HEK293 (cell line): Measurements from ENCODE around the gene FKBP10.

Experiments
- BCL11A ChIP-seq: fragments of 450-650 bp; formaldehyde crosslinking; IDR thresholded peaks from 2 replicates; pipeline ENCODE4 v1.5.1; 2016; ENCODE audit warnings: low read depth, missing biosample characterization, missing genetic modification characterization
- KLF10 ChIP-seq: fragments of 450-650 bp; IDR thresholded peaks from 2 replicates; pipeline ENCODE4 v1.5.1; 2018; ENCODE audit warnings: missing biosample characterization, mild to moderate bottlenecking, missing genetic modification characterization
- KLF16 ChIP-seq: fragments of 450-650 bp; formaldehyde crosslinking; IDR thresholded peaks from 2 replicates; pipeline ENCODE4 v1.5.1; 2017; ENCODE audit warnings: missing biosample characterization, missing genetic modification characterization
- KLF8 ChIP-seq: fragments of 450-650 bp; formaldehyde crosslinking; IDR thresholded peaks from 2 replicates; pipeline ENCODE4 v1.5.1; 2016; ENCODE audit warnings: missing biosample characterization, missing genetic modification characterization
- MZF1 ChIP-seq: fragments of 450-650 bp; formaldehyde crosslinking; IDR thresholded peaks from 2 replicates; pipeline ENCODE4 v1.5.1; 2017; ENCODE audit warnings: missing biosample characterization, missing genetic modification characterization, borderline replicate concordance
- OSR2 ChIP-seq: fragments of 450-650 bp; formaldehyde crosslinking; IDR thresholded peaks from 2 replicates; pipeline ENCODE4 v1.5.1; 2016; ENCODE audit warnings: missing biosample characterization, missing genetic modification characterization
- PBX3 ChIP-seq: sonication (generic); formaldehyde crosslinking; IDR thresholded peaks from 2 replicates; pipeline ENCODE4 v1.8.1; 2022; ENCODE audit warnings: mild to moderate bottlenecking, moderate library complexity, missing genetic modification reagents
- SP7 ChIP-seq: fragments of 450-650 bp; formaldehyde crosslinking; IDR thresholded peaks from 2 replicates; pipeline ENCODE4 v1.5.1; 2016; ENCODE audit warnings: missing biosample characterization, missing genetic modification characterization
- ZBTB21 ChIP-seq: fragments of 450-650 bp; formaldehyde crosslinking; IDR thresholded peaks from 2 replicates; pipeline ENCODE4 v1.5.1; 2017; ENCODE audit warnings: missing biosample characterization, missing genetic modification characterization
- ZBTB8A ChIP-seq: fragments of 450-650 bp; formaldehyde crosslinking; IDR thresholded peaks from 2 replicates; pipeline ENCODE4 v1.5.1; 2016; ENCODE audit warnings: missing biosample characterization, missing genetic modification characterization
- ZEB2 ChIP-seq: fragments of 450-650 bp; formaldehyde crosslinking; IDR thresholded peaks from 2 replicates; pipeline ENCODE4 v1.5.1; 2016; ENCODE audit warnings: missing biosample characterization, missing genetic modification characterization
- ZFP41 ChIP-seq: fragments of 450-650 bp; formaldehyde crosslinking; IDR thresholded peaks from 2 replicates; pipeline ENCODE4 v1.5.1; 2016; ENCODE audit warnings: missing biosample characterization, missing genetic modification characterization, borderline replicate concordance
- ZNF10 ChIP-seq: fragments of 450-650 bp; formaldehyde crosslinking; IDR thresholded peaks from 2 replicates; pipeline ENCODE4 v1.5.1; 2017; ENCODE audit warnings: missing biosample characterization, missing genetic modification characterization
- ZNF132 ChIP-seq: fragments of 450-650 bp; formaldehyde crosslinking; IDR thresholded peaks from 2 replicates; pipeline ENCODE4 v1.5.1; 2017; ENCODE audit warnings: missing biosample characterization, missing genetic modification characterization, borderline replicate concordance
- ZNF146 ChIP-seq: fragments of 450-650 bp; formaldehyde crosslinking; IDR thresholded peaks from 2 replicates; pipeline ENCODE4 v1.5.1; 2016; ENCODE audit warnings: missing biosample characterization, missing genetic modification characterization
- ZNF175 ChIP-seq: fragments of 450-650 bp; formaldehyde crosslinking; IDR thresholded peaks from 2 replicates; pipeline ENCODE4 v1.5.1; 2016; ENCODE audit warnings: missing biosample characterization, missing genetic modification characterization
- ZNF280D ChIP-seq: fragments of 450-650 bp; formaldehyde crosslinking; IDR thresholded peaks from 2 replicates; pipeline ENCODE4 v1.5.1; 2016; ENCODE audit warnings: missing biosample characterization, missing genetic modification characterization
- ZNF335 ChIP-seq: fragments of 450-650 bp; formaldehyde crosslinking; conservative IDR thresholded peaks from 2 replicates; pipeline ENCODE4 v1.5.1; 2016; ENCODE audit warnings: missing biosample characterization, missing genetic modification characterization
- ZNF350 ChIP-seq: fragments of 450-650 bp; formaldehyde crosslinking; IDR thresholded peaks from 2 replicates; pipeline ENCODE4 v1.5.0; 2017; ENCODE audit warnings: missing biosample characterization, mild to moderate bottlenecking, missing genetic modification characterization
- ZNF426 ChIP-seq: fragments of 450-650 bp; formaldehyde crosslinking; IDR thresholded peaks from 2 replicates; pipeline ENCODE4 v1.5.1; 2017; ENCODE audit warnings: missing biosample characterization, missing genetic modification characterization, mild to moderate bottlenecking, inconsistent platforms, moderate library complexity
- ZNF433 ChIP-seq: fragments of 450-650 bp; formaldehyde crosslinking; IDR thresholded peaks from 2 replicates; pipeline ENCODE4 v1.5.1; 2016; ENCODE audit warnings: missing biosample characterization, missing genetic modification characterization, low read depth
- ZNF48 ChIP-seq: fragments of 450-650 bp; formaldehyde crosslinking; IDR thresholded peaks from 2 replicates; pipeline ENCODE4 v1.5.1; 2016; ENCODE audit warnings: missing biosample characterization, missing genetic modification characterization
- ZNF530 ChIP-seq: fragments of 450-650 bp; formaldehyde crosslinking; IDR thresholded peaks from 2 replicates; pipeline ENCODE4 v1.5.1; 2016; ENCODE audit warnings: low read depth, missing biosample characterization, missing genetic modification characterization
- ZNF561 ChIP-seq: fragments of 450-650 bp; IDR thresholded peaks from 2 replicates; pipeline ENCODE4 v1.5.1; 2018; ENCODE audit warnings: missing biosample characterization, missing genetic modification characterization, borderline replicate concordance
- ZNF600 ChIP-seq: fragments of 450-650 bp; formaldehyde crosslinking; IDR thresholded peaks from 2 replicates; pipeline ENCODE4 v1.5.1; 2016; ENCODE audit warnings: missing biosample characterization, missing genetic modification characterization
- ZNF624 ChIP-seq: fragments of 450-650 bp; formaldehyde crosslinking; IDR thresholded peaks from 2 replicates; pipeline ENCODE4 v1.5.1; 2017; ENCODE audit warnings: missing biosample characterization, missing genetic modification characterization
- ZNF654 ChIP-seq: fragments of 450-650 bp; formaldehyde crosslinking; IDR thresholded peaks from 2 replicates; pipeline ENCODE4 v1.5.1; 2016; ENCODE audit warnings: low read depth, missing biosample characterization, missing genetic modification characterization
- ZNF658 ChIP-seq: fragments of 450-650 bp; formaldehyde crosslinking; IDR thresholded peaks from 2 replicates; pipeline ENCODE4; 2016; ENCODE audit warnings: missing biosample characterization, missing genetic modification characterization
- ZNF677 ChIP-seq: fragments of 450-650 bp; IDR thresholded peaks from 2 replicates; pipeline ENCODE4 v1.5.0; 2018; ENCODE audit warnings: missing biosample characterization, mild to moderate bottlenecking, missing genetic modification characterization, moderate library complexity
- ZNF777 ChIP-seq: fragments of 450-650 bp; formaldehyde crosslinking; IDR thresholded peaks from 2 replicates; pipeline ENCODE4 v1.5.1; 2017; ENCODE audit warnings: missing biosample characterization, missing genetic modification characterization, borderline replicate concordance
- ZNF791 ChIP-seq: fragments of 450-650 bp; formaldehyde crosslinking; IDR thresholded peaks from 2 replicates; pipeline ENCODE4 v1.5.1; 2016; ENCODE audit warnings: missing biosample characterization, missing genetic modification characterization
- ZSCAN16 ChIP-seq: fragments of 450-650 bp; formaldehyde crosslinking; IDR thresholded peaks from 2 replicates; pipeline ENCODE4 v1.5.1; 2016; ENCODE audit warnings: missing biosample characterization, missing genetic modification characterization
- ZSCAN23 ChIP-seq: fragments of 450-650 bp; formaldehyde crosslinking; IDR thresholded peaks from 2 replicates; pipeline ENCODE4 v1.5.1; 2016; ENCODE audit warnings: missing biosample characterization, missing genetic modification characterization
- TF ChIP-seq, protein P1 (sequence below): fragments of 450-650 bp; formaldehyde crosslinking; IDR thresholded peaks from 2 replicates; pipeline ENCODE4 v1.5.1; 2016; ENCODE audit warnings: missing biosample characterization, missing genetic modification characterization
- TF ChIP-seq, protein P2 (sequence below): fragments of 450-650 bp; formaldehyde crosslinking; IDR thresholded peaks from 2 replicates; pipeline ENCODE4 v1.5.1; 2016; ENCODE audit warnings: missing biosample characterization, missing genetic modification characterization

The FKBP10 gene

GRCh38 chr17:41801374-41802271 is 11.2 kb upstream of the FKBP10 start (continued):
- no peak for TF ChIP-seq PBX3 (CRISPR knock-in tag)
- no peak for TF ChIP-seq ZSCAN23 (tag by site-specific recombination)
- no peak for TF ChIP-seq ZNF561
- no peak; the same call in 1 of the 2 replicates for TF ChIP-seq ZNF335 (tag by site-specific recombination)
- TF ChIP-seq MZF1 = no peak
- peak; percentile 34; the same call in 1 of the 2 replicates for TF ChIP-seq ZBTB21 (tag by site-specific recombination)
- TF ChIP-seq ZNF350 = no peak
- TF ChIP-seq ZNF426 (tag by site-specific recombination) = no peak
- TF ChIP-seq KLF10 (tag by site-specific recombination) = peak; percentile 62
- no peak for TF ChIP-seq KLF16 (tag by site-specific recombination)
- TF ChIP-seq ZBTB8A (tag by site-specific recombination) = peak; percentile 29; the same call in 1 of the 2 replicates
- TF ChIP-seq KLF8 (tag by site-specific recombination) = peak; percentile 82
- no peak for TF ChIP-seq ZNF624 (tag by site-specific recombination)
- TF ChIP-seq ZNF433 (tag by site-specific recombination) = no peak
- TF ChIP-seq ZSCAN16 = no peak
- no peak for TF ChIP-seq ZFP41 (tag by site-specific recombination)
- TF ChIP-seq ZNF280D (tag by site-specific recombination) = no peak
- TF ChIP-seq ZNF48 (tag by site-specific recombination) = no peak
- peak; percentile 92 for TF ChIP-seq ZEB2 (tag by site-specific recombination)
- TF ChIP-seq OSR2 (tag by site-specific recombination) = no peak
- TF ChIP-seq, protein P1, sequence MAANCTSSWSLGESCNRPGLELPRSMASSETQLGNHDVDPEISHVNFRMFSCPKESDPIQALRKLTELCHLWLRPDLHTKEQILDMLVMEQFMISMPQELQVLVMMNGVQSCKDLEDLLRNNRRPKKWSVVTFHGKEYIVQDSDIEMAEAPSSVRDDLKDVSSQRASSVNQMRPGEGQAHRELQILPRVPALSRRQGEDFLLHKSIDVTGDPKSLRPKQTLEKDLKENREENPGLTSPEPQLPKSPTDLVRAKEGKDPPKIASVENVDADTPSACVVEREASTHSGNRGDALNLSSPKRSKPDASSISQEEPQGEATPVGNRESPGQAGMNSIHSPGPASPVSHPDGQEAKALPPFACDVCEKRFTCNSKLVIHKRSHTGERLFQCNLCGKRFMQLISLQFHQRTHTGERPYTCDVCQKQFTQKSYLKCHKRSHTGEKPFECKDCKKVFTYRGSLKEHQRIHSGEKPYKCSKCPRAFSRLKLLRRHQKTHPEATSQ (tag by site-specific recombination) = no peak
- 0 out of 2 replicates have a peak, but pooled peaks have one; percentile 13 for TF ChIP-seq ZNF600 (tag by site-specific recombination)
- peak; percentile 74 for TF ChIP-seq ZNF654 (tag by site-specific recombination)
- TF ChIP-seq ZNF175 = no peak
- no peak for TF ChIP-seq ZNF658 (tag by site-specific recombination)
- no peak for TF ChIP-seq ZNF777 (tag by site-specific recombination)
- TF ChIP-seq ZNF791 (tag by site-specific recombination) = no peak
- TF ChIP-seq ZNF677 = no peak
- TF ChIP-seq, protein P2, sequence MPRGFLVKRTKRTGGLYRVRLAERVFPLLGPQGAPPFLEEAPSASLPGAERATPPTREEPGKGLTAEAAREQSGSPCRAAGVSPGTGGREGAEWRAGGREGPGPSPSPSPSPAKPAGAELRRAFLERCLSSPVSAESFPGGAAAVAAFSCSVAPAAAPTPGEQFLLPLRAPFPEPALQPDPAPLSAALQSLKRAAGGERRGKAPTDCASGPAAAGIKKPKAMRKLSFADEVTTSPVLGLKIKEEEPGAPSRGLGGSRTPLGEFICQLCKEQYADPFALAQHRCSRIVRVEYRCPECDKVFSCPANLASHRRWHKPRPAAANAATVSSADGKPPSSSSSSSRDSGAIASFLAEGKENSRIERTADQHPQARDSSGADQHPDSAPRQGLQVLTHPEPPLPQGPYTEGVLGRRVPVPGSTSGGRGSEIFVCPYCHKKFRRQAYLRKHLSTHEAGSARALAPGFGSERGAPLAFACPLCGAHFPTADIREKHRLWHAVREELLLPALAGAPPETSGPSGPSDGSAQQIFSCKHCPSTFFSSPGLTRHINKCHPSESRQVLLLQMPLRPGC = peak; percentile 77
- no peak for TF ChIP-seq ZNF132 (tag by site-specific recombination)
- TF ChIP-seq SP7 = peak; percentile 84
- TF ChIP-seq BCL11A (tag by site-specific recombination) = peak; percentile 88
- no peak for TF ChIP-seq ZNF146 (tag by site-specific recombination)
- no peak for TF ChIP-seq ZNF530
- no peak; the same call in 1 of the 2 replicates for TF ChIP-seq ZNF10
